Muscle layer of colon (tissue), 2 donors: ENCODE measurements around the gene TSEN54.

Experiments
- H3K27ac ChIP-seq: one replicate; pipeline ENCODE4 v1.7.0; 2013; ENCODE audit warnings: low read depth, mild to moderate bottlenecking, low read length, moderate library complexity
- H3K27me3 ChIP-seq, 2 donors: one replicate each; pipeline ENCODE4 v1.7.0; 2013; ENCODE audit warnings: low read length in 2 of 2, mild to moderate bottlenecking in 2 of 2; ENCODE audit not compliant: insufficient read depth in 2 of 2, control insufficient read depth in 1 of 2
- H3K36me3 ChIP-seq: one replicate; pipeline ENCODE4 v1.7.0; 2013; ENCODE audit warnings: mild to moderate bottlenecking, low read length; ENCODE audit not compliant: insufficient read depth
- H3K4me1 ChIP-seq: one replicate; pipeline ENCODE4 v1.7.0; 2013; ENCODE audit warnings: mild to moderate bottlenecking, low read length; ENCODE audit not compliant: insufficient read depth
- H3K4me3 ChIP-seq, 2 donors: one replicate each; pipeline ENCODE4 v1.7.0; 2013; ENCODE audit warnings: low read length in 2 of 2, low read depth in 1 of 2, mild to moderate bottlenecking in 1 of 2, moderate library complexity in 1 of 2
- H3K9ac ChIP-seq: one replicate; pipeline ENCODE4 v1.7.0; 2013; ENCODE audit warnings: low read length
- H3K9me3 ChIP-seq: one replicate; pipeline ENCODE4 v1.7.0; 2013; ENCODE audit warnings: mild to moderate bottlenecking, low read length
- donor health status: abdominal sarcoma.
- donor health status: Adenocarcinoma of cecum.

The TSEN54 gene

DNA sequence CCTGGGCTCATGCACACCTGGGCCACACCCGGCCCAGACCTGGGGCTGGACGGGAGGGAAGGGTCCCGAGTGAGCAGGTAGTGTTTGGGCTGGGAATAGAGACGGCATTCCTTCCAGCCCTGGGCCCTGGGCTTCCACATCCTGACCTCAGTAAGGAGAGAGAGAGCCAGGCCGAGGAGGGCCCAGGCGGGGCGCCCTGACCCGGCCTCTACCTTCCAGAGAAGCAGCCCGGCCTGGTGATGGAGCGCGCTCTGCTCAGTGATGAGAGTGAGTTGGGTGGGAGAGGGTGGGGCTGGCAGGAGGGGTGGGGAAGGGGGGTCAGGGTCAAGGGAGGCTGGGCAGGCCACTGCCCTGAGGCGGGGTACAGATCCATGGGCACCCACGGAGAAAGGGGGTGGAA is 57.7 kb downstream of the TSEN54 start:
- Histone ChIP-seq H3K4me3 (no peak overlapping the region), H3K9me3 (no peaks in the 10 kb centered on the region), H3K9ac (no peak overlapping the region), H3K27ac (no peak overlapping the region), H3K4me1 (no peaks in the 10 kb centered on the region), H3K36me3 (no peaks in the 10 kb centered on the region), H3K27me3 (no peaks in the 10 kb centered on the region)
